ENCODE measurements around the gene MRPL34.

The MRPL34 gene

GRCh38 chr19:17311455-17312188, 6.0 kb downstream of the MRPL34 start:
- no peak for DNase-seq

DNA sequence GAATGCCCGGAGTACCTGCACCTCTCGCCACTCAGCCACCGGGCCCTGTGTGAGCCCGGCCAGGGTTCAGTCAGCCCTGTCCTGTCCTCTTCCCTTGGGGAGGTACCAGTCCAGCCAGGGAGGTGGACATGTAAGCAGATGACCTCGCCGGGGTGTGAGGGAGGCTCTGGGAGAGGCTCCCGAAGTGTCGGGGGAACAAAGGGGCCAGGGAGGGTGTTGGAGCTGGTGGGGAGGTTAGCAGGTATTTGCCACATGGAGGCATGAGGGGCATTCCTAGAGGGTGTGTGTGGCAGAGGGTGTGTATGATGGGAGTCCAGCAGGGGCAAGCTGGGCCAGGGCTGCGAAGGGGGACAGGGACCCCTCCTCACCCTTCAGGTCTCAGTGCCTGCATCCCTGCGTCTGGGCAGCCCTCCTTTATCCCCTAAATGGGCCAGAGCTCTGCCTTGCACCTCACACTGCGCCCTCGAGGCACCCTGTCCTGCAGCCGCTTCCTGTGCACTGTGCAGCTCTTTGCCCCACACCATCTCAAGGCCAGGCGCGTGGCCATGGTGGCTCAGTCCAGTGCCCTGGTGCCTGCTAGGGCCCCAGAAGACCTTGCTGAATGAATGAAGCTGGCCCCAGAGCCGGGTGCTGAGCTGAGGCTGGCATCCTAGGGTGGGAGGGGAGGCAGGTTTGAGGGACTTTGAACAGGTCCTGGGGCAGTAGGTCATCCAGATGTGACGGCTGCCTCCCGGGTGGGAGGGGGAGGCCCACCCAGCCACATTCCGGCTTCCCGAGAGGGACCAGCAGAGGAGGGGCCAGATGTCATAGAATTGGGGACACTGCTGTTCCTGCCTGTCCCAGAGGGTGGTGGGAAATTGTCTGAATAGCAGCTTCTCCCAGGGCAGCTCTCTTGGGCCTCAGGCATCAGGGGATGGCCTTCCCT, 6.8 kb downstream of the MRPL34 start:
- no peak for DNase-seq

DNA sequence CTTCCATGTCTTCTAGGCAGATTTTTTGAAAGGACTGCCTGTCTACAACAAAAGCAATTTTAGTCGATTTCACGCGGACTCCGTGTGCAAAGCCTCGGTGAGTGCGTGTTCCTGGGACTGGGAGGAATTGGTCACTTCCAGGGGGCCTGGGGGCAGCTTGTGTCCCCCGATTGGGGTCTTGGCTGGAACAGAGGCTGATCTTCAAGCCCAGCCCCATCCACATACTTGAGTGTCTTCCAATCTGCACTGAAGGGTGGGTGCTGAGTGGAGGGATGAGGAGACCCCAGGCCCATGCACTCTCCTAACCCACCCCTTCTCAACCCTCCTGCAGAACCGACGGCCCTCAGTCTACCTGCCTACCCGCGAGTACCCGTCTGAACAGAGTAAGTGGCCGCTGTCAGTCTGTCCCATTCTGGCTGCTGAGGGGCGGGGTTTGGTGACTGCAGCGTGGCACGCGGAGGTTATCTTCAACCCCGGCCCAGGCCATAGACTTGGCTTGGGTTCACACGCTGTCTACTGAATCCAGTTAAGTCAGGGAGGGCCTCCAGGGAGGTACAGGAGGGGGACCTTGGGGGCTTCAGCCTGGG, 8.4 kb downstream of the MRPL34 start:
- no peak for DNase-seq

- DNase-seq, result no peak
Observed at GRCh38 chr19:17318966-17319365, 13.3 kb downstream of the MRPL34 start.

GRCh38 chr19:17319473-17320238, 14.0 kb downstream of the MRPL34 start:
- DNase-seq, result no peak

- DNase-seq, result no peak
Observed at GRCh38 chr19:17320435-17320834, 14.8 kb downstream of the MRPL34 start.

DNA sequence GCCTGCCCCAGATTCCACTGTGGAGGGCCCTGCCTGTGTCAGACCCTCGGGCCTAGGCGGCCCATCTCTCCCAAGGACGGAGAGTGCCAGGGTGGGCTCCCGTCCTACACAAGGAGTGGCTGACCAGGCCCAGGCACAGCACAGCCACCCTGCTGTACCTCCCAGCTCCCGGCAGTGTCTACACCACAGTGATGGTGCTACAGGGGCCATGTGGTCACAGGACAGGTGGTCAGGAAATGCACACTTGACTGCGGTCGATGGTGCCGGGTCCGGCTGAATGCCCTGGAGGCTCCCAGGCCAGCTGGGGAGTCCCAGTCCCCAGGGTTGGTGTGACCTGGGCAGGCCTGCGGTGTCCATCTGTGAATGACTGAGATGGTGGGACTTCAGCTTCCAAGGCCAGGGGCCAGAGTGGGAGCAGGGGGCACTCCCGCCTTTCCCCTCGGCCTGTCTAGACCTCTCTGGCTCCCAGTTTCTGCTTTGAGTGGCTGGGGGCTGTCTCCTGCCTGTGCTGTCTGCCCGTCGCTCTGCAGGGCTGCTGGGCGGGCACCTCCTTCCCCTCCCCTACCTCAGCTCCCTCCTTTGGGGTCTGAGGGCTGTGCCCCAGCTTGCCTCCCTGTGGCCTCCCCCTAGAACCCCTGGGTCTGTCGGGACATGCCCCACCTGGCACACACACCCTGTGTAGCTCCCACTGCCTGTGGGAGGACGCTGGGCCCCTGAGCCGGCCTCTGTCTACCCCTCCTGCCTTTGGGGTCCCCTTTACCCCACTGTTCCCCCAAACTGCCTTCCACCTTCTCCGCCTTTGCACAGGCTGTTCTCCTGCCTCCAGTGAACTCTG, 16.2 kb downstream of the MRPL34 start:
- no peak for DNase-seq

DNA sequence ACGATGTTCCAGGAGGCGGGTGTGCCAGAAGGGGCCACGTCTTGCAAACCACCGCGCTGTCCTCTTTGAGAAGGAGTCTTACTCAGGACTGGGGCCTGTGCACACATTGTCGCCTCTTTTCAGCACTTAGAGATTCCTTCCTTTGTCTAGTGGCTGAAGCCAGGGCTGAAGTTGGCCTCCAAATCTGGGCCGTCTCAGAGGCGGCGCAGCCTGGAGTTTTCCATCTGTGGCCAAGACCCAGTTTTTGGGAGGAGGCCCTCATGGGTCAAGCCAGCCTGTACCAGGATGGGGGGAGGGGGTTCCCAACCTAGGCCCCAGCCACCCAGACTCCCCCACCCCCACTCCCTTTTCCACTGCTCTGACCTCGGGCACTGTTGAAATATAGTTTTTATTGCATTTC, 17.2 kb downstream of the MRPL34 start:
- no peak for DNase-seq

GRCh38 chr19:17323300-17323963, 17.8 kb downstream of the MRPL34 start:
- DNase-seq, result no peak

GRCh38 chr19:17323964-17324332, 18.3 kb downstream of the MRPL34 start:
- no peak for DNase-seq

DNA sequence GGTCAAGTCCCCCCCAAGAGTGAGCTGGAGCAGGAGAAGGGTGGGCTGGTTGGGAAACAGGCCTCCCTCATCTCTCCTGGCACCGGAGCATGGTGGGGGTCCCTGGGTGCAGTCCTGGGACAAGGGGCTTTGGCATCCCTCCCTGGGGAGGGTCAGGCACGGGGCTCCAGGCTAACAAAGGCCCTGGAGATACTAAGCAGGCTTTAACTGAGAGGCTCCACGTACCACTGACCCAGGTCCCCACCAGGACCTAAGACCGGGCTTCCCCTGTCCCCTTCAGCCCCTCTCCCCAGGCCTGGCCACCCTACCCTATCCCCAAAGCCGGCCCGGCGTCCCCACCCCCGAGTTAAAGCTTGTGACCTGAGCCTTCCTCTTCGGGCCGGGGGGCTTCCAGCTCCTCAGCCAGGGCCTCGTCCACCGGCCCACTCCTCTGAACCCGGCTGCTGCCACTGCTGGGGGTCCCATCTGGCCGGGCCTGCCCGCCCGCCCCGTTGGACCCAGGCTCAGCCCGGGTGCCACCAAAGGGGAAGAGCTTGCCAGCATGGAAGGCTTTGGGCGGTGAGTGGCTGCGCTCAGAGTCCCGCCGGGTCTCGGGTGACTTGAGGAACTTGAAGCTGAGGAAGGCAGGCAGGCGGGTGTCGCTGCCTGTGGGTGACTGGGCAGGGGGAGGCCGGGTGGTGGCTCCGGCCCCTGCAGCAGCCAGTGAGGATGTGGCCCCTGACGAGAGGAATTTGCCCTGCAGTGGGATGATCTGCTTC, 18.9 kb downstream of the MRPL34 start:
- DNase-seq, result no peak

GRCh38 chr19:17325133-17325532, 19.5 kb downstream of the MRPL34 start:
- no peak for DNase-seq

GRCh38 chr19:17325881-17326594, 20.4 kb downstream of the MRPL34 start:
- DNase-seq, result no peak

DNA sequence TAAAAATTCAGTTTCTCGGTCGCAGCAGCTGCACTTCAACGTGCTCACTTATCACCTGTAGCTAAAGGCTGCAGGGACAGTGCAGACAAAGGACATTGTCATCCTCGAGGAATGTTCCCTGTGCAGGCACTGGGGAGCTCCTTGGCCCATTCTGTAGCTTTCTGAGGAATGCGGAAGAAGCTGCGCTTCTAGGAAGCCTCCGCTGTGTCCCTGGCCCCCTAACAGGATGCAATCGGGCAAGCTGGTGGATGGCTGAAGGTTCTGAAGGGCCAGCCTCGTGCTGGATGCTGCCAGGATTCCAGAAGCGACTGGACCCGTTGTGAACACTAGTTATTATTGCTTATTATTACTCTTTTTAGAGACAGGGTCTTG, 20.9 kb downstream of the MRPL34 start:
- no peak for DNase-seq

DNA sequence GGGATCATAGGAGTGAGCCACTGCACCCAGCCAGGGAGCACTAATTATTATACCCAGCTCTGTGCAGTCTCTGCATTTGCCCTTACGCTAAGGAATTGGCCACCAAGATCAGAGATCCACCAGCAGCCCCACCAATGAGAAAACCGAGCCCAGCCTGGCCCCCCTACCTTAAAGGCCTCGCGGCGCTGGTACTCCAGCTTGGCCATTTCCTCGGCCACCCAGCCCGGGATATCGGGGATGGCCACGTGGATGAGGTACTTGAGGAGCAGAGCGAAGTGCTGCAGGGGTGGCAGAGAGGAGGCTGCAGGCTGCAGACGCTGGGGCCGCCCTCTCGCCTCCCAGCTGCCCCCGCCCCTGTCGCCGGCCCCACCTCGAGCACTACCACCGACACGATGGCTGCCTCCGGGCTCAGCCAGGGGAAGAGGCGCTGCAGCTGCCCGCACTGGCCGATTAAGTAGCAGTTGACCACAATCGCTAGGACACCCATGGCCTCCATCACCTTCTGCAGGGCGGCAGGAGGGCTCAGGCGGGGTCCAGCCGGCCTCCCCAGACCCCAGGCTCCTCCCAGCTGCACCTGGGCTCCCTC, 21.5 kb downstream of the MRPL34 start:
- no peak for DNase-seq

GRCh38 chr19:17327654-17328516, 22.2 kb downstream of the MRPL34 start:
- DNase-seq, result no peak

- no peak for DNase-seq
Observed at GRCh38 chr19:17328517-17329365, 23.1 kb downstream of the MRPL34 start.

Measured in NCI-H2081 treated with DMSO at 0.1 percent for 48 hours (cell line).